CD4-positive, alpha-beta T cell treated with Interleukin-4 for 4 hours (primary cell): Measurements from ENCODE around the gene ELK4.

Source experiments
- DNase-seq: peaks from one replicate; pipeline ENCODE4 v3.0.0-alpha.2; 2020

Gene ELK4

DNA sequence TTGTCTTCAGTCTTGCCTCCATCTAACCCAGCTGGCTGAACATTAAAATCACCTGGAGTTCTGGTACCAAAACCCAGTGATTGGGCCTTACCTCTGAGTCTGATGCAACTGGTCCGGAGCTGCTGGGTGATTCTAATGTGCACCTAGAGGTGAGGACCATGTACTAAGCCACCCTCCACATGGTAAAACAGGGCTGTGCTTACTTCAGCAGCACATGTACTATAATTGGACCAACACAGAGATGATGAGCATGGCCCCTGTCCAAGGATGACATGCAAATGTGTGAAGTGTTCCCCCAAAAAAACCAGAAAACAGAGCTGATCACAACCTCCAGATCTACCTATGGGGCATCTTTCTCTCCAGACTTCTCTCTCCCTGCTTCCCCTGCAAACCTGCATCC lies 37.0 kb downstream of the ELK4 start:
- no peak for DNase-seq

DNA sequence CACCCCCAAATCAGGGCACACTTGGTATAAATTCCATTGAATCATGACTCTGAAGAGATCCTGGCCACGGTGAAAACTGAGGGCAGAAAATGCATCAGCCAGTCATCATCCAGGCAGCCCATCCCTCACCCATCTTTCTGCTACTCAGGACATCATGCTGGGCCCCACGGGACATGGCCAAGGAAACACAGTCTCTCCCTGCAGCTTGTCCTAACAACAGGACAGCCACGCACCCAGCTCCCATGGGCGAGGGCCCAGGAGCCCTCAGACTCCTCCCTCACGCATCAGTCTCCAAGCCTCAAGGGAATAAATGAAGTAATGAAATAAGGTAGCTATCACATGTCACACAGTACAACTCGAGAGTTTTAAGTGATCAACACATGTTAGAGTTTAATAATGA lies 37.8 kb downstream of the ELK4 start:
- DNase-seq, result no peak

DNA sequence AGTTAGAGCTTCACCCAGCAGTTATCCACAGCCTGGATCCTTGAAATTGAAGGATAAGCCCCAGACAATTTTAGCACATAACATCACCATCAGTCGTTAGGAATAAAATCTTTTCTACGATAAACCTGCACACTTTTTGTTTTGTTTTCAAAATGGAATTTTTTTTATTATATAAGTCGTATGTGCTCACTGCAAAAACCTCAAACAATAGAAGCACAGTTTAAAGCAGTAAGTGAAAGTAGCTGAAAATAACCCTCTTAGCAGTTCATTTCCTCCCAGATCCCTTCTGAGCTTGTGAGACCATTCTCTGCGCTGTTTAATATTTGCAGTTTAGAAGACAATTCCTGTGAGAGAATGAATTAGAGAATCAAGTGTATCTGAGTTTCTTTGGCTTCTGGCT lies 38.3 kb downstream of the ELK4 start:
- DNase-seq, result peak; percentile 18

DNA sequence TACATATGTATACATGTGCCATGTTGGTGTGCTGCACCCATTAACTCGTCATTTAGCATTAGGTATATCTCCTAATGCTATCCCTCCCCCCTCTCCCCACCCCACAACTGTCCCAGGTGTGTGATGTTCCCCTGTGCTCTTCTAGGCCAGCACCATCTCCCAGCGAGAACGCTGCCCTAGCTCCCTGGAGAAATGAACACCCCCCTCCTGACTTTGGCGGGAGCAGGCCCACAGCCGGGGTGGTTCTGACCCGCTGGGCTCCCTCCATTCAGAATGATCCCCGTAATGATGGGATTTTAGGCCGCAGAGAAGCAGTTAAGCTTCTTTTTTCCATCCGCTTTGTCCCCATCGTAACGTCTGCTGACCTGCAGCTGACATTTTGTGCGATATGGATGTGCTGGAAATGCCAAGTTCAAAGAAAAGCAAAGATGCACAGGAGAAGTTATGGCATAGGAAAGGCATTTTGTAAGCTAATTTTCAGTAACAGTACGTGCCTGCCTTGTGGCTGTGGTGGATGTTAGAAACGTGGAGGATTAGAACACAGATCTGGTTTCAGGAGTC lies 39.3 kb downstream of the ELK4 start:
- no peak for DNase-seq

DNA sequence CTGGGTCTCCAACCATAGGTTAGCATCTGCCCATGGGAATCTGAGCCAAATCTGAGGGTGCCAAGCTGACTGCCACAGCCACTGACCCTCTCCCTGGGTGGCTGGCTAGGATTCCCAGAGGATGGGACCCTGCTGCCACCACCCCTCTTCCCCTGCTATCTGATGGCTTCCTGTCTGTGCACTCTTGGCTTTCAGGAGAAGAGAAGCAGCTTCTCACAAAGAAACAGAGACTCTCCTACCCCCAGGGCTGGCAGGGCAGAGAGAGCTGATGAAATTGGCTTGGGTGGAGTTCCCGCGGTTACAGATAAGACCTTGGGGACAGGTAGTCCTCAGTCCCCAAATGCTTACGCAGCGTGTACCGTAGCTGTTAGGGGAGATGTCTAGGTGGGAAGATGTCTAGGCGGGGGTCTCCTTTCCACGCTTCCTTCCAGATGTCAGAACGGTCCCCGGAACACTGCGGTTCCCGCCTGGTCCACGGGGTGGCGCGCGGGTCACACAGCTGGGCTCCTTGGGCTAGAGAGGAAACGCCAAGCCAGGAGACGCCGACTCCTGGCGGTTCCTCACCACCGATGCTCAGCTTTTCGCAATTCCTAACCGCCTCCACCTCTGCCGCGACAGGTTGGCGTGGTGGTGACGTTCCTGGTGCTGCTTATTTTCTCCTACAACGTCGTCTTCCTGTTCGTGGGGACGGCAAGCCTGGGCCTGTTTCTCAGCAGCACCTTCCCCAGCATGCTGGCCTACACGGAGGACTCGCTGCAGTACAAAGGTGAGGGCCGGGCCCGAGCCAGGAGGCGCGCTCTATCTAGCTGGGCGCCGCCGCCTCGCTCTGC lies 40.1 kb downstream of the ELK4 start:
- DNase-seq, result peak; percentile 82

DNA sequence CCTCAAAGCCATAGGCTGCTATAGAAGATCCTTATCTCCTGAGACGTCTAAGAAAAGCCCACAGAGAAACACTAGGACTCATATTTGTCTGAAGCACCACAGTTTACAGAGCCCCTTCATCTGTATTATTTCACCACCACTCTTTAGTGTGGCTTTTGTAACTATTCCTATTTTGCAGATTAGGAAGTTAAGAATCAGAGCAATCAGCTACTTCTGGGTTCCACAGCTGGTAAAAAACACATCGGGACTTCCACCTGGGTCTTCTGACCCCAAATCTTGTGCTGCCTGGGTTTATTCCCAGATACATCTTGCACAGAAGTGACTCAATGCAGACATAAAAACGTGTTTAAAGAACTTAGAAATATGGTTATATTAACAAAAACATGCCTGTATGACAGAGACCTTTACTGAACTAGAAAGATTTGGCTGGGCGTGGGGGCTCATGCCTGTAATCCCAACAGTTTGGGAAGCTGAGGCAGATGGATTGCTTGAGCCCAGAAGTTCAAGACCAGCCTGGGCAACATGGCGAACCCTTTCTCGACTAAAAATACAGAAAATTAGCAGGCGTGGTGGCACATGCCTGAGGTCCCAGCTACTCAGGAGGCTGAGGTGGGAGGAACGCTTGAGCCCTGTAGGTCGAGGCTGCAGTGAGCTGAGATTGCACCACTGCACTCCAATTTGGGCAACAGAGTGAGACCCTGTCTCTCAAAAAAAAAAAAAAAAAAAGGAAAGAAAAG lies 40.9 kb downstream of the ELK4 start:
- DNase-seq, result no peak

DNA sequence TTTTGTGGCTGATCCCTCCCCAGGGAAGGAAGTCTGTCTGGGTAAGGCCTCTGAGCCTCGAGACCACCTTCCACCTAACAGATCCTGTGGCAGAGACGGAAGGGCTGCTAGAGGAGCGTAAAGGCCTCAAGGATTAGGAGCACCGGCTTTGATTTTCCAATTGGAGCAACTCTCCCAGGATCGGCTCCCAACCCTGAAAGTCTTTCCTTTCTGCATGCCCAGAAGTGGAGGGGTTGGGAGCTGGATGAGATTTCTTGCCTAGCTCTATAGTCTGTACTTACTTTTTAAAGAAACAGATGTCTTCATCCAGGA lies 41.4 kb downstream of the ELK4 start:
- no peak for DNase-seq

DNA sequence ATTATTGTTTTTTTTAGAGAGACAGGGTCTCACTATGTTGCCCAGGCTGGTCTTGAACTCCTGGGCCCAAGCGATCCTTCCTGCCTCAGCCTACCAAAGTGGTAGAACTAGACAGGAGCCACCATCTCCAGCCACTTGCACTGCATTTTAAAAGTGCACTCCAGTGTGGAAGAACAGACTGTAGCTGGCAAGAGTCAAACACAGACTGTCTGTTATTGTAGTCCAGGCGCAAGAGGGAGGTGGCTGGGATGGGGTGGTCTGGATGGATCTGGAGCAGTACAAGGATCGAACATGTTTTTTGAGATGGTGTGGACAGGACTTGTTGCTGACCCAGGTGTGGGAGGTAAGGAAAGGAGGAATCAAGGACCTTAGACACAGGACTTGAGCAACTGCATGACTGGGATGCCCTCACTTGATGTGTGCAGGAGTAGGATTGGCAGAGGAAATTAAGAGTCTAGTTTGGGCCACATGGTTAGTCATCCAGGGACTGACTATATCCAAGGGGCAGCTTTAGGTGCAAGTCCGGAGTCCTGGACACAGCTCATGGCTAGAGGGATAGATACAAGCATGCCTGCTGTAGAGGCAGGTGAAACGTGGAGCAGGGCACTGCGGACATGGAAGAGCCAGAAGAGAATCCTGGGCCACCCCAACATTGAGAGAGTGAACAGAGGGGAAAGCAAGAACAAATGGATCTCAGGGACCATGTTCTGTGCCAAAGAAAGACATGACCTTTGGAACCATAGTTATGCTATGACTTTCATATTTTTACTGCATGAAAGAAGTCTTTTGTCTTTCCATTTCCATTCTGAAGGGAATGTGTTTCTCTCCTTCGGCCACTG lies 42.0 kb downstream of the ELK4 start:
- DNase-seq, result no peak

DNA sequence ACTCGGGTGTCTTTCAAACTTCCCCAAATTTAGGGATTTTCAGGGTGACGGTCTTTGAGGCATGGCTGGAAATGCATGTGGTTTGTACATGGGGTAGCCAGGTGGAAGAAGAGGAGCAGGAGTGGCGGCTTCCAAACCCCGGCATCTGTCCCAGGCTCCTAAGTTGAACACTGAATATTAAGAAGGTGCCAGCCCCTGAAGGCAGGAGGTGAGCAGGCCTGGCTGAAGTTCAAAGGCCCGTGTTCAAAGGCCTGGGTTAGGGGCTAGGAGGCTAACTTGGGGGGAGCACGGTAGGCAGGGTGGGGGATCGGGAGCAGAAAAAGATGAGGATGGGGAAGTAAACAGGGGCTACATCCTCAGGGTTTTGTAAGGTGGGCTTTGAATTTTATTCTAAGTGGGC lies 42.8 kb downstream of the ELK4 start:
- DNase-seq, result no peak

DNA sequence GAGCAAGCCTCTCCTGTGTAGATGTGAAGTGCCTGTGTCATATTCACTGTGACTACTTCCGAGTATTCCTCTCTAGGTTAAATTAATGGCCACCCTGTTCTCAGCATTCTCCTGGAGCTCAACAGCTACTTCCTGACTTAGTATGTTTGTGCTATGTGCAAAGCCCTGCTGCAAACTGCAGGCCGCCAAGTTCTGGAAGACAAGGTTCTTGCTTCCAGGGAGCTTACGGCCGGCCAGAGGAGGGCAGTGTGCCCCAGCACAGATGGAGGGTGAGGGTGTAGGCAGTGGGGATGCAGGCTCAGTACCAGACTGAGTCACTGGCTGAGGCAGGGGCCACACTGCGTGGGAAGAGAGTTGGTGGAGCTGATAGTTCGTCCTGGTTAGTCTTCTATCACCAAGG lies 43.2 kb downstream of the ELK4 start:
- no peak for DNase-seq

DNA sequence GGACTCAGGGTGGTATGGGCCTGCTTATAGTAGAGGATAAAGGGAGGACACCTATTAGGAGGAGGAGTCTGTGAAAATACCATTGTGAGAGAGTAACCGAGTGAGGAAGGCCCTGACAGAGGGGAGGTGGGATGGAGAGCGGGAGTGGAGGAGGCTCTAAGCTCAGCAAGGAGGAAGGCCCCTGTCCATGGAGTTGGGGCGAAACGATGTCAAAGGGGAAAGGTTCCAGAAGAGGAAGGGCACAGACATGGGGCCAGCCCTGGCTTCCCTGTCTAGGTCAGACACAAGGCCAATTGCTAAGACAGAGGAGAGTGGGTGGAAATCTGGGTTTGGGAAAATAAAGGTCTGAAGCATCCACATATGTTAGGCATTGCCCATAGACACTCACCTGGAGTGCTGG lies 44.2 kb downstream of the ELK4 start:
- DNase-seq, result no peak

DNA sequence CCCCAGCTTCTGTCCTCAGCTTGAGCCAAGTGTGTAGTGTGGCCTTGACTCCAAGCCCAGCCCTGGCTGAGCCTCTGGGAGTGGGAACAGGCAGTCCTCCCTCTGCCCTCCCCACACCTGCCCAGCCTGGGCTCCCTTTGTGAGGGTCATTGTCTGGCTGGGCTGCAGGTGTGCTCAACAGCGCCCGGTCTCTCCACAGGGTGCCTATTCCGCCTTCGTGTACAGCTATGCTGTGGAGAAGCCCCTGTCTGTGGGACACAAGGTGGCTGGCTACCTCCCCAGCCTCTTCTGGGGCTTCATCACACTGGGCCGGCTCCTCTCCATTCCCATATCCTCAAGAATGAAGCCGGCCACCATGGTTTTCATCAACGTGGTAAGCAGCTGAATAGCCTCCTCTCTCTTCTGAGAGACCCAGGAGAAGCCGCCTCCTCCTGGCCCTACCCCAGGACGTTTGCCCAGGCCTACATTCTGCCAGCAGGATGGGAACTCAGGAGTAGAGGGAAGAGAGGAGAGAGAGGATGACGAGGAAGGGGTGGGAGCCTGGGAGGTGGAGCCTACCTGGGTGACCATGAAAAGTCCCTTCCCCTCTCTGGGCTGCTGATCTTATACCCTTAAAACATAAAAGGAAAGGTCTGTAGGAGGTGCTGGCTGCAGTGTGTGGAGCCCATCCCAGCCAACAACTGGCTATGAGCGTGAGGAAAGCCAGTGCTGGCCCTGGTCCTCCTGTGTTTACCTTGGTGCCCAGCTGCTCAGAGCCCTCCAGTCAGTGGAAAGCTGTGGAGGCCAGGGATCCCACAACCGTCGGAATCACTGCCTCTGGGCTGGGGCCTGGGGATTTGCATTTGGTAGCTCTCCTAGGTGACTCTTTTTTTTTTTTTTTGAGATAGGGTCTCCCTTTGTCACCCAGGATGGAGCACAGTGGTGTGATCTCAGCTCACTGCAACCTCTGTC lies 45.7 kb downstream of the ELK4 start:
- no peak for DNase-seq

DNA sequence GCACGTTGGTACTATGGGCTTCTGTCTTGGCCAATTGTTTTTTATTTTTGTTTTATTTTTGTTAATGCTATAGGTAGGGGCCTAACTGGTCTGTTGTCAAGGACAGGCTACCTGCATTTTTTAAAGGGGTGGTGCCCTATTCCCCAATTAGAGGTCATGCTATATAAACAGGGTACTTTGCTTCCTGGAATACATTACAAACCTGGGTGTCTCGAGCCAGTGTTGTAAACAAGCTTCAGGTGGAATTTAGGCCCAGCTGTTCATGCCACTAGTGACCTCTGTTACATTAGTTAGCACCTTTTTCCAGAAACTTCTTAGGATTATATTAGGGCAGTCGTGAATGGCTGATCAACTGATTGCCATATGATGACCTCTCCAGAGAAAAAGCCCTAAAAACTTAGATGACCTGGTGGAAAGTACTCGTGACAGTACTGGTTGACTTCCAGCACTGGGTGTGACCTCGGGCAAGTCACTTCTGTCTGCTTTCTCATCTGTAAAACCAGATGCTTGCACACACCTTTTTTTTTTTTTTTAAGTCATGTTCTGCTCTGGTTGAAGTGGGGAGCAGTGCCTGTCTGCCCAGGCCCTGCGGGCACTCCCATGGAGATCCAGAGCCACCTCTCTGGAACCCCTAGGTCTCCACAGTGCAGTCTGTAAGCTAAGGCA lies 46.5 kb downstream of the ELK4 start:
- DNase-seq, result no peak

DNA sequence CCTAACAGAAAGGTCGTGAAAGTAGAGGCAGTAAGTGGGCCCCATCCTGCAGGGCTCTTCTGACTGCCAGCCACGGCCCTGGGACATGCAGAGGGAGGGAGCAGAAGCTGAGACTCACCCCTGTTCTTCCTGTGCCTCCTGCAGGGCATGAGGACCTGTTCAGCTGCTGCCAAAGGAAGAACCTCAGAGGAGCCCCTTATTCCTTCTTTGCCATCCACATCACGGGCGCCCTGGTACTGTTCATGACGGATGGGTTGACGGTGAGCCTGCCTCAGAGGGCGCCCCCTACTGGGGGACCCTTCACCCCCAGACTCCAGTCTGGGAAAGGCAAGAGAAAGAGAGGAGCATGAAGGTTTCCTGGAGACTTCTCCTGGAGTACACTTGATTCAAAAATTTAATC lies 47.1 kb downstream of the ELK4 start:
- DNase-seq, result no peak

DNA sequence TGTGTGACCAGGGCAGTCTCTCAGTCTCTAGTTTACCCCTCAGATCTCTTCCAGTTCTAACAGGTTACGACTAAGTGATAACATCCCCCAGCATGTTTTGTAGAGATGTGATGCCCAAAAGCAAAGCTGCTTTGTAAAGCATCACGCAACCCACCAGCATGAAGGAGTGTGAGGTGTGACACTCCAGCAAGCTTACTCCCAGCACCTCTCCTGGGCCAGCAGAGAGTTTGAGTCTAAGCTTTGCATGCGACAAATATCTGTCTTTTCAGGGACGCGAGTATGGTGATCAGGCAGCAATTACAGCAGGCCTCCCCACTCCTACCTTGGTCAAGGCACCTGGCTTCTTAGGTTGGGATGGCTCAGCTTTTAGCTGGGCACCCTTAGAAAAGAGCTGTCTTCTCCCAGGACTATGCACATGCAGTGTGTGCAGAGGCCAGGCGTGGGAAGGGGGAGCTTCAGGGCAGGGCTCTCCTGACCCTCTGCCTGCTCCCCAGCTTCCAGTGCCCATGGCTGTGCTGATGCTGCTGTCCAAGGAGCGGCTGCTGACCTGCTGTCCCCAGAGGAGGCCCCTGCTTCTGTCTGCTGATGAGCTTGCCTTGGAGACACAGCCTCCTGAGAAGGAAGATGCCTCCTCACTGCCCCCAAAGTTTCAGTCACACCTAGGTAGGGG lies 48.2 kb downstream of the ELK4 start:
- no peak for DNase-seq

DNA sequence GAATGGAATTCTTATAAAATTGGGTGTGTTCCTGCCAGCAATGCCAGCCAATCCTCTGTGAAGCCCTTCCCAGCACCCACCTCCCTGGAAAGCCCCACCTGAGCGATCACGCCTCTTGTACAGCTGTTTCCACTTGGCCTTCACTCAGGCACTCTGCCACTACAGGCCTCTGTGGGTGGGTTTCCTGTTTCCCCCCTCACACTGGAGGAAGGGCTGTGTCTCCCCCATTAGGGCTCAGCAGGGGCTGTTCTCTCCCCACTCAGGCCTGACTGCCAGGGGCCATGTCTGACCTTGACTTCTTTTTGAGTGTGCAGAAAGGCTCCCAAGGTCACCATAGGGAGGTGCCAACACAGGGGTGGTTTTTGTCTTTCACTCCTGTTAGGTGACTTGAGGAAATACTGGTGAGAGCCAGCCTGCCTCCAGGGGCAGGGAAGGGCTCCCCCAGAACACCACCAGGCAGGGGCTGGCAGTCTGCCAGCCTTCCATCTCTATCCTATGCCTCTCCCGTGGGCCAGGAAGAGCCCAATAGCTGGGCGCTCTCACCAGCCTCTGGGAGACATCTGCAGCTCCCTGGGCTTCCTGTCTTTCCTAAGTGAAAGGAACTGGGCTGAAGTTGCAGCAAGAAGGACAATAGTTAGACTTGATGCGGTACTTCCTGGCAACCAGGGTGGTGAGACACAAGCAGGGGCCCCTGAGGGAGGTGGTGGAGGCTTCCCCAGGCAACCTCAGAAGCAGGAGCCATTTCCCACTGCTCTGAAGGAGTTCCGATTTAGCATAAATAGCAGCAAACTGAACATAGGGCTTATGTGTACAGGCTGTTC lies 49.1 kb downstream of the ELK4 start:
- no peak for DNase-seq

DNA sequence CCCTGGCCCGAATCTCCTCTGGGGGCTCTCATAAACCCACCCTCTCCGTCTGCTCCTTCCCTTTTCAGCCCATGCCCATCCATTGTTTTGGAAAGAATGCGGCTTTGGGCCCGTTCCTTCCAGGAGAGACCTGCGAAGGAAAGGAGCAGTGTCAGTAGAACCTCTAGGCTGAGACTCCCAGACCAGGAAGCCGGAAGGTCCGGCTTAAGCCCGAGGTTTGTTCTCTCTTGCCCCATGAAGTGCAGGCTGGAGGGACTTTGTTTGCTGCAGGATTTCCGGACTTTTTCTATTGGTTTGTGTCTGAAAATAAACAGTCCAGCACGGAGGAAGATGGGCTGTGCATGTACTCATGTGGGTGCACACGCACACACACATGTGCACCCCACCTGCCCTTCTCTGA lies 49.8 kb downstream of the ELK4 start:
- no peak for DNase-seq

DNA sequence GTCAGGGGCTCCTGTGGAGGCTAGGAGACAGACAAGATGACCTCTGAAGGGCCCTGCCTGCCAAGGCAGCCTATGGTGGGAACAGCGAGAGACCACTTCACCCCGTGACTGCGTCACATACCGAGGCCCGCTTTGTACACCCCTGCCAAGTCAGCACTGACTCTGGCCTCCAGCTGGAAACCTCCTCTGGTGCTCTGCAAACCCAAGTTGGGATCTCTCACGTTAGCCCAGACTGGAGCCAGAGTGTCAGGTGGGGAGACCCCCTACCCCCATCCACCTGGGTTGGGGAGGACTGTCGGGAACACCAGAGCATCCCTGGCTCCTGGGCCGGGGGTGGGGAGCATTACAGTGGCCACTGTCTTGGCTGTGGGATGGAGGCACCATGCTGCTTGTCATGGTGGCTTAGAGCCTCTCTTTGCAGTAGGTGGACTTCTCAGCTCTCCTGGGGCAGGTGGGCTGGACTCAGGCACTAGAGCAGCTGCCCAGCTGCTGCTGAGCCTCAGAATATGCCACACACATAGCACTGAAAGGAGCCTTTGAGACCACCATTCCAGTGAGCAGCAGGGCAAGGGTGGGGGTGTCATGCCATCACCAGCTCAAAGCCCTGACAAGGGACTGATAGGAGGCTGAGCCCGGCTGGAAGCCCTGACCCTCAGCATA lies 50.4 kb downstream of the ELK4 start:
- no peak for DNase-seq

DNA sequence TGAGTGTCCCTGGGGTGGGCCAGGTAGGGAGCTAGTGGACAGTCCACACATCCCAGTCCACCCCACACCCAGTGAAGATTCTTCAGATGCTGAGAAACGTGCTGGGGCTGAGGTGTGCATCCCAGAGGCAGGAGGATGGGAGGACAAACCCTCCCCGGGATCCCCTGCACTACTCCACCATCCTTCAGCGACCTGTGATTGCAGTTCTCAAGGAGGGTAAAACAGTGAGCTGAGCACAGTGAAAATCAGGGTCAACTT lies 51.0 kb downstream of the ELK4 start:
- DNase-seq, result no peak
